Spinal cord (tissue), 10 donors: Measurements from ENCODE around the gene HDLBP. TPM values are rescaled to one million over a fixed set of nuclear protein-coding genes. Genes with fewer than 3 reads are reported as not detected.

Experiments used
- DNase-seq, 6 donors: peaks; one replicate each; pipeline versions ENCODE4 v3.0.0 to v3.0.0-alpha.2; 2013 to 2015; ENCODE audit warnings: low spot score in 6 of 6, low read depth in 4 of 6
- H3K27ac ChIP-seq: one replicate; pipeline ENCODE4 v1.5.1; 2013; ENCODE audit warnings: low read depth, low read length, control low read depth
- H3K27me3 ChIP-seq: one replicate; pipeline ENCODE4 v1.6.1; 2013; ENCODE audit warnings: low read length; ENCODE audit not compliant: control insufficient read depth, insufficient read depth
- H3K36me3 ChIP-seq: one replicate; pipeline ENCODE4 v1.6.1; 2013; ENCODE audit warnings: low read length; ENCODE audit not compliant: control insufficient read depth, insufficient read depth
- H3K4me1 ChIP-seq: one replicate; pipeline ENCODE4 v1.6.1; 2013; ENCODE audit warnings: low read length; ENCODE audit not compliant: control insufficient read depth, insufficient read depth
- H3K4me3 ChIP-seq: one replicate; pipeline ENCODE4 v1.5.1; 2013; ENCODE audit warnings: low read depth, low read length, control low read depth
- H3K9me3 ChIP-seq: one replicate; pipeline ENCODE4 v1.6.1; 2013; ENCODE audit warnings: low read length; ENCODE audit not compliant: control insufficient read depth, insufficient read depth
- WGBS: methylation state at CpG from one replicate; pipeline ENCODE4 v1.1.5; 2013; ENCODE audit warnings: missing lambda C conversion rate; ENCODE audit not compliant: insufficient coverage; 5-methylcytosine and 5-hydroxymethylcytosine counted together
- polyA plus RNA-seq, 2 donors: library from polyadenylated mRNA; unstranded; fragments of 120-200 nt; gene quantifications; one replicate each; pipeline ENCODE4 v1.2.1, GENCODE V29; 2013; ENCODE audit not compliant: insufficient read length in 2 of 2
- total RNA-seq, 2 donors: library from RNA; depleted of rRNA in 1 of 2; stranded (reverse); fragments of 120-200 nt in 1 of 2; fragments of >200 nt in 1 of 2; gene quantifications; one replicate each; pipeline versions ENCODE4 v1.2.3 to v1.2.4, GENCODE V29; 2013 to 2014
- donor health status: healthy.

The HDLBP gene
- total and polyA plus RNA-seq, 4 donors = 230 to 355 (median 287) TPM

DNA sequence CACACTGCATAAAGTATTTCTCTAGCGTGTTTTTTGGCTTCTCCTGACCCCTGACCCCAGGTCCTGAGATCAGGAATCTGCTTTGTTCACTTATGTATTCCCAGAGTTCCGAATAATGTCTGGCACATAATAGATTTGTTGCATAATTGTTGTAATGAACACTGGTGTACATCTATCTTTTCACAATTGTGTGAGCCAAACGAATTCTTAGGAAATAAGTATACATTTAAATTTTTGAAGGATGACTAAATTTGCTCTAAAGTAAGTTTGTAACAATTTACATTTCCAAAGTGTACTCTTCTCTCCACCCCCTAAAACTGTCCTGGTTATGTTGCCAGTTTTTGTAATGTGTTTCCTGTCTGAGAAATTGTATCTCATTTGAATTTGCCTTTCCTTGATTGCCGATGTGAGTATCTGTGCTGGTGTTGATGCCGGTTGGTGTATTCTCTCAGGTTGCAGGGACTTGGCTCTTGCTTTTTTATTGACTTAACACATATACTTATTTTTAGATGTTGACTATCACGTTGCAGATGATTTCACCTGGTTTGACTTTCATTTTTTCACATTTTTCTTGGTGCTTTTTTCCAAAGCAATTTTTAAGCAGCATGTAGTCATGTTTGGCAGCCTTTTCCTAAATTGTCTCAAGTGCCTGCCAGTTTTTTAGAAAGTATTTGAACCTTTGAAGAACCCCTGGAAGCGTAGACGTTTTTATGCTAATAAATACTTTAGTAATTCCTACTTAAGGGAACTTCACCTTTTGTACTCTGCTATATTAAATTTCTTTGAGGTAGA lies 24.6 kb upstream of the HDLBP start:
- H3K9me3 ChIP-seq = no peaks in the 10 kb centered on the region
- no peaks in the 10 kb centered on the region for H3K4me1 ChIP-seq
- 63% methylated on average over 1 of the region's 8 CpGs for WGBS
- no peak overlapping the region for H3K27ac ChIP-seq
- no peak for DNase-seq
- peaks cover 44% of the 10 kb centered on the region for H3K36me3 ChIP-seq
- H3K4me3 ChIP-seq = no peak overlapping the region
- no peaks in the 10 kb centered on the region for H3K27me3 ChIP-seq

DNA sequence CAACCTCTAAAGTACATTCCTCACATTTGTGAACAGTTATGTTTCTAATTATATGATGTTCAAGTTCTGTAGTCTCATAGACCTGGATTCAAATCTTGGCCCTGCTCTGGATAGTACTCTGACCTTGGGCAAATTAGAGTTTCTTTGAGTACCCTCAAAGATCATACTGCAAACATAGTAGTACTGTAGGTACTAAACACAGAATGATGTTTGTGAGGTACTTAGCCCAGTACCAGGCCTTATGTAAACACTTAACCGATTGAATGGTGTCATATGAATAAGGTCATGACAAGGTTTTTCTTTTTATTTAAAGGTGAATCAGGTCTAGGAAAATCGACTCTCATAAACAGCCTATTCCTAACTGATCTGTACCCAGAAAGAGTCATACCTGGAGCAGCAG lies 19.3 kb upstream of the HDLBP start:
- no peaks in the 10 kb centered on the region for H3K4me1 ChIP-seq
- H3K27me3 ChIP-seq = no peaks in the 10 kb centered on the region
- H3K36me3 ChIP-seq = peaks cover 28% of the 10 kb centered on the region
- H3K4me3 ChIP-seq = no peak overlapping the region
- DNase-seq = no peak
- H3K9me3 ChIP-seq = no peaks in the 10 kb centered on the region
- WGBS = no CpG with 5 or more reads among the region's 2 CpGs
- H3K27ac ChIP-seq = no peak overlapping the region

GRCh38 chr2:241330616-241330981 lies 15.1 kb upstream of the HDLBP start:
- Histone ChIP-seq H3K4me1 (no peaks in the 10 kb centered on the region), H3K27me3 (no peaks in the 10 kb centered on the region)
- WGBS = 71% methylated on average over 1 of the region's 4 CpGs

GRCh38 chr2:241329669-241330615 lies 14.5 kb upstream of the HDLBP start:
- Histone ChIP-seq H3K27me3 (no peaks in the 10 kb centered on the region), H3K27ac (no peak overlapping the region), H3K4me1 (no peaks in the 10 kb centered on the region), H3K9me3 (no peaks in the 10 kb centered on the region), H3K36me3 (peaks cover 36% of the 10 kb centered on the region), H3K4me3 (no peak overlapping the region)
- 97% methylated on average over 4 of the region's 11 CpGs for WGBS
- DNase-seq = no peak

More at GRCh38 chr2:241330616-241330981, 15.1 kb upstream of the HDLBP start:
- Histone ChIP-seq H3K36me3 (peaks cover 36% of the 10 kb centered on the region), H3K9me3 (no peaks in the 10 kb centered on the region), H3K4me3 (no peak overlapping the region), H3K27ac (no peak overlapping the region)
- DNase-seq = no peak

- no peak for DNase-seq
- no peak overlapping the region for H3K27ac ChIP-seq
- no peaks in the 10 kb centered on the region for H3K9me3 ChIP-seq
- no peaks in the 10 kb centered on the region for H3K27me3 ChIP-seq
- no peak overlapping the region for H3K4me3 ChIP-seq
- peaks cover 5% of the 10 kb centered on the region for H3K4me1 ChIP-seq
- WGBS = 100% methylated on average over 1 of the region's 1 CpG
- peaks cover 28% of the 10 kb centered on the region for H3K36me3 ChIP-seq
These were observed 9.8 kb upstream of the HDLBP start for GRCh38 chr2:241325257-241325656.

GRCh38 chr2:241324775-241325174 lies 9.3 kb upstream of the HDLBP start:
- no peaks in the 10 kb centered on the region for H3K27me3 ChIP-seq
- peaks cover 28% of the 10 kb centered on the region for H3K36me3 ChIP-seq
- no peak for DNase-seq
- H3K4me3 ChIP-seq = no peak overlapping the region
- peaks cover 6% of the 10 kb centered on the region for H3K4me1 ChIP-seq
- H3K27ac ChIP-seq = no peak overlapping the region
- H3K9me3 ChIP-seq = no peaks in the 10 kb centered on the region

DNA sequence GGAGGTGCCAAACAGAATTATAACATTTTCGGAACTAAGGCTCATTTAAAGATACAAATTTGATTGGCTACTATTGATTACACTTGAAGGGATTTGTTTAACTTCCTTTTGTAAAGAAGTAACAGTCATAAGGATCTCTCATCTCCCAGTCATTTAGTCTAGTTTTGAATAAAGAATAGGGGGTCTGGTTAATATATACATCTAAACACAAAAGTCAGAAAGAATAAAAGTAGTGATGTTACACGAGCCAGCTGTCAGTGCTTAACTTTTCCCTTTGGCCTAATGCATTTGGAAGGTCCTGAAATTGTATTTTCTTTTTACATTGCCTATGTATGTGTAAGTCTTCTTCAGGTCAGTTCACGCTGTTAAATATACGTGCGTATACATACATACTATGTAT lies 8.3 kb upstream of the HDLBP start:
- DNase-seq = no peak
- WGBS = no CpG with 5 or more reads among the region's 5 CpGs
- Histone ChIP-seq H3K4me1 (peaks cover 10% of the 10 kb centered on the region), H3K9me3 (no peaks in the 10 kb centered on the region), H3K27me3 (no peaks in the 10 kb centered on the region), H3K27ac (no peak overlapping the region), H3K36me3 (peaks cover 24% of the 10 kb centered on the region), H3K4me3 (no peak overlapping the region)

- peaks cover 13% of the 10 kb centered on the region for H3K4me1 ChIP-seq
- WGBS = 60% methylated on average over 1 of the region's 1 CpG
- H3K9me3 ChIP-seq = no peaks in the 10 kb centered on the region
- no peaks in the 10 kb centered on the region for H3K27me3 ChIP-seq
- DNase-seq = no peak
- no peak overlapping the region for H3K4me3 ChIP-seq
- no peak overlapping the region for H3K27ac ChIP-seq
- peaks cover 7% of the 10 kb centered on the region for H3K36me3 ChIP-seq
These were observed 6.4 kb upstream of the HDLBP start for GRCh38 chr2:241321886-241322285.

GRCh38 chr2:241321033-241321432 lies 5.6 kb upstream of the HDLBP start:
- Histone ChIP-seq H3K27me3 (no peaks in the 10 kb centered on the region), H3K4me1 (peaks cover 13% of the 10 kb centered on the region), H3K36me3 (peaks cover 3% of the 10 kb centered on the region), H3K27ac (no peak overlapping the region), H3K4me3 (no peak overlapping the region), H3K9me3 (no peaks in the 10 kb centered on the region)
- WGBS = no CpG with 5 or more reads among the region's 1 CpG
- no peak for DNase-seq
